HG03159 (cell line): Measurements from ENCODE around the gene ZNF566.
"Not testable (repeated sequence)": the region's sequence is repeated elsewhere in the genome, so short reads cannot be mapped to it uniquely, and the experiment has no call there.

ENCODE experiments used
- ATAC-seq: cut with Tn5 transposase; IDR thresholded peaks from one replicate; pipeline ENCODE4 v1.9.1; 2021; ENCODE audit warnings: mild to moderate bottlenecking, moderate library complexity; ENCODE audit not compliant: unreplicated experiment

Gene ZNF566

DNA sequence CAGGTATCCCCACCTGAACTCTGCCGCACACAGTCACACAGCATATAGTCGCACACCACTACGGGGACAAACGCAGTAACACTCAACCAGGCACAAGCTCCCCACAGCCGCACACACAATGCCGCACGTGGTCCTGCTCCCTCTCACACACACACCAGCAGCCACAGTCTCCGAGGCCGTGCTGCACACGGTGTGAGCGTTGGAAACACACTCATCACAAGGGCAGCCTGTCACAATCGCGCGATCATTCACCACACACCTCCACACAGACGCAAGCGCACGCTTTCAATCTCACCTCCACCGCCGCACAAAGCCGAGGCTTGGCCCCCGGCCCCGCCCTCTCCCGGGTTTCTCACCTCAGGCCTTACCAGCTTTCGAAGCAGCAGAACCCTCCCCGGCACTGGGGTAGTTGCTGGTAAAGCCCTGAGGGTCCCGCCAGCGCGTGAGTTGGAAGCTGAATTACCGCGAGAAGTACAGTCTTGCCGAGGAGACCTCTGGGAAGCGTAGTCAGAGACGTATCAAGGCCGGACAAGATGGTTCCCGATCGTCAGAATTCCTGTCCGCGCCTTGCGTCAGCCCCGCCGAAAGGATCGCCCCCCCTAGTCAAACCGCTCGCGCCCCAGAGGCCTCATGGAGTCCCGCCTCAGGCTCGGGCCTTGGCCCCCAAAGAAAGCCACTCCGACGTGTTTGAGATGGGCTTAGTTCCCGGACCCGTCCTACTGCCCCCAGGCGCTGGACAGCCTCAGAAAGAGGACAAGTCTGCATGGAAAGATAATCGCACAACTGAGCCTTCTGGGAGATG, at the start of gene ZNF566:
TSS of gene ZNF566 (minus strand) at position 444 of the 802 bp plus-strand sequence. CDS start 13,004 bp downstream, outside the sequence.
- ATAC-seq, result peak; percentile 90

DNA sequence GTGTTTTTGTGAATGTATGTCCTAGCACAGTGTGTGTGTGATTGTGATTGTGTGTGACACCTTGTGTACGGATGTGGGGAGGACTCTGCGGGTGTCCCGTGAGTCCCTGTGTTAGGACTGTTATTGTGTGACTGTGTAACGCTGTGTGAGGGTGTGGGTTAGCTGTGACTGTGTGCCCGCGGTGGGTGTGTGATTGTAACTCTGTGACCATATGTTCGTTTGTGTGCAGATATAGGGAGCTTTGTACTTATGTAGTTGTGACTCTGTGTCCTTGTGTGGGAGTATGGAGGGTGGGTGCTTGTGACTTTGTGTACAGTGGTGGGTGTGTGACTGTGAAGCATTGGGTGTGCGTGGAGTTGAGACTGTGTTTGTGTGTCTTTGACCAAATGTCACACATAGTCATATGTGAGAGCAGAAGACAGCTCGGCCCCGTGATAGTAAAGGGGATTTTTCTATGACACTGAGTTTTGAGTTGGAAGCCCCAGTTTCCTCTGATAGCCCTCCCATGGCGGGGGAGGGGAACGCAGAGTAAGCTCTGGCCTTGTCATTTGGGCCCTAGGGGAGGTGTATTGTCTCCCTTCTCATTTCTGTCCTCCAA, 39.7 kb upstream of the ZNF566 start:
- peak; percentile 19 for ATAC-seq

DNA sequence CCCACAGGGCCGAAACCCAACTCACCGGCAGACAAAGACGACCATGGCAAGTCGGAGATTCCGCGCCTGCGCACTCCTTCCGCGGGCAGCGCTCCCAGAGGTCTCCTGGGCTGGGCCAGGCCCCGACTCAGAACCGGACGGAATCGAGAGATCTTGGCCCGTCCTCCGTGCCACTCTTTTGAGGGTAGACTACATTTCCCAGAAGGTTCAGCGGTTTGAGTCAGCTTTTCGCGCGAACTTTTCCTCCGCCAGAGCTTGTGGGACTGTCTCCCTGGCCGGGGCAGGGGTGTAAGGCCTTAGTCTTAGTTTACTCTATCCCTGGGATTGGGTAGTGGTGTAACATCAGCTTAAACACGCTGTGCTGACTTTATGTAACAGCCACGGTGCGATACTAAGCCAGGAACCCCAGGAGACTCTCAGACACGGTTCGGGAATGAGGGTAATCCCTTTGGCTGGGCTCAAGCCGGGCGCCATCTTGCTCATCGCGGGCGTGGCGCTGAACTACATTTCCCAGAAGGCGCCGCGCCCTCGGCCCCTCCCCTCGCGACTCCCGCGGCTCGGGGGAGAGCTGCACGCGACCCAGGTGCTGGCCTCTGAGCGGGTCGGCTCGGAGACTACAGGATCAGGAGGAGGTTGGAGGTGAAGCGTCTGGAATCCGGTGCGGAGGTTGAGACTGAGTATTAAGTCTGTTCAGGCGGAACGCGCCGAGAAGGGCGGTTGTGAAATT, 39.0 kb upstream of the ZNF566 start, which contains the start of gene ZNF260:
TSS of gene ZNF260 (minus strand) at position 78 of the 727 bp plus-strand sequence. CDS start 13,033 bp downstream, outside the sequence.
- peak; percentile 82 for ATAC-seq

DNA sequence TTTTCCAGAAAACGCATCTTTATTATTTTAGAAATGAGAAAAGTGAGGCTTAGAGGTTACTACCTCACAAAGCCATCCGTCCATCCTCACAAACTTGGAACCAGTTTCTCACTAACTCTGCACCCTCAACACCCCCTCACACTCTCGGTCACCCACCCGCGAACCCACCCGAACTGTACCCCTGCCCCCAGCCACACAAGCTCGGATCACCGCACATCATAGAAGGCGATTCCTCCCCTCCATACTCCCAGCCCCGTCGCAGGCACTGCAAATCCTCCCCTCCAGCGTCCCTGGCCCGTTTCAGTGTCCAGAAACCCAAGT, 38.5 kb upstream of the ZNF566 start:
- ATAC-seq, result no peak

DNA sequence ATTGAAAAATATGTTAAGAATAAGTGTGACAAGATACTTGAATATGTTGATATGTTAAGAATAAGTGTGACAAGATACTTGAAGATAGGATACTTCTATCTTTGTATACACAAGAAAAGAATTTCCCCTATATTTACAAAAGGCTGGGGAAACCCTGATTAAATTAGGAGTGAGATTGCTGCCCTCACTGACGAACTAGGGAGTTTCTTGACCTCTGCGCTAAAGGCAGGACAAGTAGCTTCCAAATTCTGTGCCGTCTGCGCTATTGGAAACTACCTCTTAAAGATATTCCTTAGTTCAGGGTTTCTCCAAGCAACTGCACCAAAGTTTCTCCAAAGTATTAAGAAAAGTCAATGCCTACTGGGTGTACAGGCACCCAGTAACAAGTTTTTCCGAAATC, 38.0 kb upstream of the ZNF566 start:
- ATAC-seq, result no peak

DNA sequence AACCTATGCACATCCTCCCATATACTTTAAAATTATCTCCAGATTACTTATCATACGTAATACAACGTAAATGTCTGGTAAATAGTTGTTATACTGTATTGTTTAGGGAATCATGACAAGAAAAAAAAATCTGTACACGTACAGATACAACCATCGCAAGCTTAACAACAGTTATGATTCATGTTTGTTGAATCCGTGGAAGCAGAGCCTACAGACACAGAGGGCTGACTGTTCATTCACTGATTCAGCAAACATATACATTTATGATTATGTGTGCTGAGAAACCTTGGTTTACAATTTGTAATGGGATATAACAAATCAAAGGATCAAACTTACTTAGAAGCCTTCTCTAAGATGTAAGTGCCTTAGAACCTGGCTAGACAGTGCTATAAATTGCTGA, 37.2 kb upstream of the ZNF566 start:
- no peak for ATAC-seq

DNA sequence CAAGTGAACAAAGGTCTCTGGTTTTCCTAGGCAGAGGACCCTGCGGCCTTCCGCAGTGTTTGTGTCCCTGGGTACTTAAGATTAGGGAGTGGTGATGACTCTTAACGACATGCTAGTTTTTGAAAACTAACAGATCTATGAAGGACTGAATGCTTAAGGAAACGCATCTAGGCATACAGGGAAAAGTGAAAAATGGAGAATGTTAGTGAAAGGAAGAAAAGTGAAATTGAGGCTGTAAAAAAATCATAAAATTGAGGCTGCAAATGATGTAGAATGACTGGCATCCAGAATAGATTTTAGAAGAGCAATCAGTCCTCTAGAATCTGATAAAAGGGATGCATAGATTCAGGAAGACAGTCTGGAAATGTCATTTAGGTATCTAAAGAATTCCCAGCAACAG, 35.3 kb upstream of the ZNF566 start:
- no peak for ATAC-seq

DNA sequence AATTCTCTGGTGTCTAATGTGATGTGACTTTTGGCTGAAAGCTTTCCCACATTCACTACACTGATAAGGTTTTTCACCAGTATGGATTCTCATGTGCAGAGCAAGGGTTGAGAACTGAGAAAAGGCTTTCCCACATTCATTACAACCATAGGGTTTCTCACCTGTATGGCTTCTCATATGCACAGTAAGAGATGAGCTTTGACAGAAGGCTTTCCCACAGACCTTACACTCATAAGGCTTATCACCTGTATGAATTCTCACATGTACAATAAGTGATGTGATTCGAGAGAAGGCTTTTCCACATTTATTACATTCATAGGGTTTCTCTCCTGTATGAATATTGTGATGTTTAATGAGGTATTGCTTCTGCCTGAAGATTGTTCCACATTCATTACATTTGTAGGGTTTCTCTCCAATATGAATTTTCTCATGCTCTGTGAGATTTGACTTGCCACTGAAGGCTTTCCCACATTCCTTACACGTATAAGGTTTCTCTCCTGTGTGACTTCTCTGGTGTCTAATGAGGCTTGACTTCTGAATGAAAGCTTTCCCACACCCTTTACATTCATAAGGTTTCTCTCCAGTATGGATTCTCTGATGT, 24.8 kb upstream of the ZNF566 start:
- no peak for ATAC-seq

DNA sequence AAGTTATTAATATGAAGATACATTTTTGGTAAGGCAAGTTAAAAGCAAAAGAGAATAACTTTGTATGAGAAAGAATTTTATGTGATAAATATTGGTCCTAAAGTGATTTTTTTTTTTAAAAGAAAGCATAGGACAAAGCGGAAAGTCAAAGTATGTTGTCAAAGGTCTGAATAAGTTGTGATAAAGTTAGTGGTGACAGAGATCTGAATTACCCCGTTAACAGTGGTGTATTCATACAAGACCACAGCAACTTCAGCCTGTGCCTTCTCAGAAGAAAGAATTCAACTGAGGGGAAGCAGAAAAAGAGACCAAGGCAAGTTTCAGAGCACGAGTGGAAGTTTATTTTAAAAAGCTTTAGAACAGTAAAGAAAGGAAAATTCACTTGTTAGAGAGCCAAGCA, 19.0 kb upstream of the ZNF566 start:
- no peak for ATAC-seq

DNA sequence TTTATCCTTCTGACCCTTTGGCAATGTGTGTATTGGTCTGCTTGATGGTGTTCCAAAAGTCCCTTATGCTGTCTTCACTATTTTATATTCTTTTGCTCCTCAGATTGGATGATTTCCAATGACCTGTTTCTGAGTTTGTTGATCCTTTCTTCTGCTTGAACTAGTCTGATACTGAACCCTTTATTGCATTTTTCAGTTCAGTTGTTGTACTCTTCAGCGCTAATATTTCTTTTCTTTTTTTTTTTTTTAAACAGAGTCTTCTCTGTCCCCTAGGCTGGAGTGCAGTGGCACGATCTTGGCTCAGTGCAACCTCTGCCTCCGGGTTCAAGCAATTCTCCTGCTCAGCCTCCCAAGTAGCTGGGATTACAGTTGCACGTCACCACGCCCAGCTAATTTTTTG, 12.6 kb upstream of the ZNF566 start:
- ATAC-seq, result no peak

DNA sequence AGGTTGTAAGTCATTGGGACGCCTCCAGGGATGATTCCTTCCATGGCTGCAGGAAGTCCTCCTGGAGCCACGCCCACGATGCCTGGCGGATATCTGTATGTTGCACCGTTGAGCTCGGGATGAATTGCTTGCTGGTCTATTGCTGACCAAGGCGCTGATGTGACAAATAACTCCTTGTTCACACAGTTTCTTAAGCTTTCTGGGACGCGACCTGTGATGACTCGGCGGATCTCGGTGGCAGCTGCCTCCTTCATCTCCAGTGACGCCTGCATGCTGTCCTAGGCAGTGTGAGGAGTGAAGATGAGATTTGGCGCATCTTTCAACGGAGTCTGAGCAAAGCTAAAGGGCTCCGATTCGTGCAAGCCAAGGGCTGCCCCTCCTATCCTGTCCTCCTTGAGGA, 7.6 kb upstream of the ZNF566 start:
- ATAC-seq, result no peak

DNA sequence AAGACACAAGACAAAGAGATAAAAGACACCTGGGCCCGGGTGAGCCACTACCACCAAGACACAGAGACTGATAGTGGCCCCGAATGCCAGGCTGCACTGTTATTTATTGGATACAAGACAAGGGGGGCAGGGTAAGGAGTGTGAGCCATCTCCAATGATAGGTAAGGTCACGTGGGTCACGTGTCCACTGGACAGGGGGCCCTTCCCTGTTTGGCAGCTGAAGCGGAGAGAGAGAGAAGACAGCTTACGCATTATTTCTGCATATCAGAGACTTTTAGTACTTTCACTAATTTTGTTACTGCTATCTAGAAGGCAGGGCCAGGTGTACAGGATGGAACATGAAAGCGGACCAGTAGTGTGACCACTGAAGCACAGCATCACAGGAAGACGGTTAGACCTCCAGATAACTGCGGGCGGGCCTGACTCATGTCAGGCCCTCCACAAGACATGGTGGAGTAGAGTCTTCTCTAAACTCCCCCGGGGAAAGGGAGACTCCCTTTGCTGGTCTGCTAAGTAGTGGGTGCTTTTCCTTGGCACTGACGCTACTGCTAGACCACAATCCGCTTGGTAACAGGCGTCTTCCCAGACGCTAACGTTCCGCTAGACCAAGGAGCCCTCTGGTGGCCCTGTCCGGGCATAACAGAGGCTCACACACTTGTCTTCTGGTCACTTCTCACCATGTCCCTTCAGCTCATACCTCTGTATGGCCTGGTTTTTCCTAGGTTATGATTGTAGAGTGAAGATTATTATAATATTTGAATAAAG, 3.5 kb upstream of the ZNF566 start:
- ATAC-seq, result not testable (repeated sequence)

DNA sequence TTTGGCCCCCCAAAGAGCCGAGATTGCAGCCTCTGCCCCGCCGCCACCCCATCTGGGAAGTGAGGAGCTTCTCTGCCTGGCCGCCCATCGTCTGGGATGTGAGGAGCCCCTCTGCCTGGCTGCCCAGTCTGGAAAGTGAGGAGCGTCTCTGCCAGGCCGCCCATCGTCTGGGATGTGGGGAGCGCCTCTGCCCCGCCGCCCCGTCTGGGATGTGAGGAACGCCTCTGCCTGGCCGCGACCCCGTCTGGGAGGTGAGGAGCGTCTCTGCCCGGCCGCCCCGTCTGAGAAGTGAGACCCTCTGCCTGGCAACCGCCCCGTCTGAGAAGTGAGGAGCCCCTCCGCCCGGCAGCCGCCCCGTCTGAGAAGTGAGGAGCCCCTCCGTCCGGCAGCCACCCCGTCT, 1.5 kb upstream of the ZNF566 start:
- not testable (repeated sequence) for ATAC-seq

DNA sequence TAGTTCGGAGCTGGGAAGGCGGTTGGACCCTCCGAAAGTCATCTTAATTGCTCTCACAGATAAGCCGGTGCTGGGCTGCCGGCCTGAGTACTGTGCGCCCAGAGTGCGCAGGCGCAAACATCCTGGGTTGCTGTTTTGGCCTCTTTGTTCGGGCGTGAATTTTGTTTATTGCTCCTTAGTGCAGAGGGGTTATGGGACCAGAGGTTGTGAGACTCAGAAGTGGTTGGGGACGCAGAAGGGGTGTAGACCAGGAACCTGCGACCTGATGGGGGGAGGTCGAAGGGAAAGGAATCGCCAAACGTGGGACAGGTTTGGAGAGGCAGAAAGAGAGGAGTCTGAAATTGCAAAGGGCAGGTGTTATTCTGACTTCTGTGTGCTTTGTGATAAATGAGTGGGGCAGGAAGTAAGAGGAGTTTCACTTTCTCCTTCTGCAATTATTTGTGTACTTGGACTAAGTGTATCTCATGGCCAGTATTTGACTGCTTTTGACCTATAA, 607 bp upstream of the ZNF566 start:
- peak; percentile 58 for ATAC-seq

DNA sequence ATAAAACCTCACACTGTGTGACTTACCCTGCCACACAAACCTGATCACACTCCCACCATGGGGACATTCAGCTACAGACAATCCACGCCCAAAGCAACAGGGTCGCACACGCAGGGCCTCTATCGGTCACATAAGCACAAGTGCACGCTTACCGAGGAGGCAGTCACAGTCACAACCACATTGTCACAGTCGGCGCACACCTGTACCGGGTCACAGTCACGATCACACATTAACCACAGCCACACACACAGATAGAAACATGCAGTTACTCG, 579 bp downstream of the ZNF566 start:
- no peak for ATAC-seq

DNA sequence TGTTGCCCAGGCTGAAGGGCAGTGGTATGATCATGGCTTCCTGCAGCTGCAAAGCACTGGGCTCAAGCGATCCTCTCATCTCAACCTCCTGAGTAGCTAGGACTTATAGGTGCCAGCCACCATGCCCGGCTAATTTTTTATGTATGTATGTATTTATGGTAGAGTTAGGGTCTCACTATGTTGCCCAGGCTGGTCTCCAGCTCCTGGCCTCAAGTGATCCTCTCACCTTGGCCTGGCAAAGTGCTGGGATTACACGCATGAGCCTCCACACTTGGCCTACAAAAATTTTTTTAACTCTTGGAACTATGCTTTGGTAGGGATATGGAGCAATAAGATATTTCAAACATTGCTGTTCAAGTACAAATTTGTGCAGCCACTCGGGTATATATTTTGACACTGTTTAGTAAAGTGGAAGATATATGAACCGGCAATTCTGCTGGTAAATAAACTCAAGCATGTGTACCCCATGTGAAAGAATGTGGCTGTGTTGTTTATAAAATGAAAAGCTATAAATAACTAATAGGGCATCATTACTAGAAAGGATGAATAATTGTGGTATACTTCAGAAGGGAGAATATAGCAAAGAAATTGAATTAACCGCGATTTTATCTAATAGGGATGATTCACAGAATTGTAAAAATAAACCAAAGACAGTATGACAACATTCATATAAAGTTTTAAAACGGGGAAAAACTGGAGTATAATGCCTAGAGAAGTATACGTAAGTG, 1.1 kb downstream of the ZNF566 start:
- no peak for ATAC-seq

DNA sequence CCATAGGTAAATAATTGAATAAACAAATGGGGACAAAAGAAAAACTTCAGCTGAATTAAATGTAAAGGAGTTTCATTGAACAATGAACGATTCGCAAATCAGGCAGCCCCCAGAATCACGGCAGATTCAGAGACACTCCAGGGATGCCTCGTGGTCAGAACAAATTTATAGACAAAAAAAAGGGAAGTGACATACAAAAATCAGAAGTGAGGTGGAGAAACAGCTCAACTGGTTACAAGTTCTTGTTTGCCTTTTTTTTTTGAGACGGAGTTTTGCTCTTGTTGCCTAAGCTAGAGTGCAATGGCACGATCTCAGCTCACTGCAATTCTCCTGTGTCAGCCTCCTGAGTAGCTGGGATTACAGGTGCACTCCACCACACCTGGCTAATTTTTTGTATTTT, 5.7 kb downstream of the ZNF566 start:
- ATAC-seq, result no peak

DNA sequence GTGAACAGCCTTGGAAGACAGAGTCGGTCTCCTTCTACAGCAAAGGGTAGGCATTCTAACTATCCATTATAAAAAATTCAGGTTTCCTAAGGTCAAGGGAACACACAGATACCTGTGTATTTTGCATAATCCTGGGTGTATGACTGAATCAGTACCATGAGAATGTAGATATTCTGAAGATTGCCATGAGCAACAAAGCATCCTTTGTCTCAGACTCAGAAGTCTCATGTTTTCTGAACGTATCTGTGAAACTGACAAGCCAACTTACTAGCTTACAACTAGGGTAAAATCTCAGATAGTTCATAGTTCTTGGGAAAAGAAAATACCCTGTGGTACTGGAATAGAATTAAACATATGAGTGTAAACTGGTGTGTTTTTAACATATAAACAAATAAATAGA, 6.5 kb downstream of the ZNF566 start:
- no peak for ATAC-seq

DNA sequence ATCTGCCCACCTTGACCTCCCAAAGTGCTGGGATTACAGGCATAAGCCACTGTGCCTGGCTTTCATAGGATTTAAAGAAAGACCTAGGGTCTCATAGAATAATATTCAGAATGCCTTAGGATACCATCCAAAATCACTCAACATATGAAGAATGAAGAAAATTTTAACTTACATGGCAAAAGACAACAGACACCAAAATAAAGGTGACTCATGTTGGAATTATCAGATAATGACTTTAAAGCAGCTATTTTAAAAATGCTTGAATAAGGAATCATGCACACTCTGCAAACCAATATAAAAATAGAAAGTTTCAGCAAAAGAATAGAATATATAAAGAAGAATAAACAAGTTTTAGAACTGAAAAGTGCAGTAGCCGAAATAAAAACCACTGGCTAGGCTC, 29.3 kb downstream of the ZNF566 start:
- no peak for ATAC-seq

DNA sequence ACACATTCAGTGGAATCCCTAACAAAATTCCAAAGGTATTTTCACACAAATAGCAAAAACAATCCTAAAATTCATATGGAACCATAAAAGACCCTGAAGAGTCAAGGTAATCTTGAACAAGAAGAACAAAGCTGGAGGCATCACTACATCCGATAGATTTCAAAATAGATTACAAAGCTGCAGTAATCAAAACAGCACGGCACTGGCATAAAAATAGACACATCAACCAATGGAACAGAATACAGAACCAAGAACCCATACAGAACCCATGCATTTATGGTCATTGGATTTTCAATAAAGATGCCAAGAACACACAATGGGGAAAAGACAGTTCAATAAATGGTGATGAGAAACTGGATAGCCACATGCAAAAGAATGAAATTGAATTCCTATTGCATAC, 32.5 kb downstream of the ZNF566 start:
- ATAC-seq, result no peak
